ENCODE measurements around the gene ARID3B. TPM values are rescaled to one million over a fixed set of nuclear protein-coding genes. Genes with fewer than 3 reads are reported as not detected.

The ARID3B gene
- total RNA-seq, 1 donor = 2.6 TPM

- no peak overlapping the region for H3K4me3 ChIP-seq (ENCODE audit: low read depth, low read length)
- DNase-seq (ENCODE audit: low read depth) = no peak
- no peak for TF ChIP-seq CTCF (IDR thresholded peaks at IDR 0.05; ENCODE audit: insufficient read depth, low read depth, low read length)
Measured at GRCh38 chr15:74603026-74603788, 62.2 kb downstream of the ARID3B start.

- TF ChIP-seq CTCF (IDR thresholded peaks at IDR 0.05; ENCODE audit: insufficient read depth, low read depth, low read length) = no peak
Measured at GRCh38 chr15:74603789-74604705, 63.0 kb downstream of the ARID3B start.

GRCh38 chr15:74604983-74605794 lies 64.2 kb downstream of the ARID3B start:
- no peak for DNase-seq (ENCODE audit: low read depth)
- H3K4me3 ChIP-seq (ENCODE audit: low read depth, low read length) = no peak overlapping the region
- no peak for TF ChIP-seq CTCF (IDR thresholded peaks at IDR 0.05; ENCODE audit: insufficient read depth, low read depth, low read length)

More at GRCh38 chr15:74603789-74604705, 63.0 kb downstream of the ARID3B start:
- H3K4me3 ChIP-seq (ENCODE audit: low read depth, low read length) = no peak overlapping the region
- no peak for DNase-seq (ENCODE audit: low read depth)

GRCh38 chr15:74605795-74606150 lies 64.8 kb downstream of the ARID3B start:
- no peak for TF ChIP-seq CTCF (IDR thresholded peaks at IDR 0.05; ENCODE audit: insufficient read depth, low read depth, low read length)
- no peak overlapping the region for H3K4me3 ChIP-seq (ENCODE audit: low read depth, low read length)

GRCh38 chr15:74608786-74609185 lies 67.8 kb downstream of the ARID3B start:
- TF ChIP-seq CTCF (IDR thresholded peaks at IDR 0.05; ENCODE audit: insufficient read depth, low read depth, low read length) = no peak
- no peak for DNase-seq (ENCODE audit: low read depth)
- H3K4me3 ChIP-seq (ENCODE audit: low read depth, low read length) = no peak overlapping the region

More at GRCh38 chr15:74605795-74606150, 64.8 kb downstream of the ARID3B start:
- no peak for DNase-seq (ENCODE audit: low read depth)

GRCh38 chr15:74609938-74610301 lies 68.9 kb downstream of the ARID3B start:
- TF ChIP-seq CTCF (IDR thresholded peaks at IDR 0.05; ENCODE audit: insufficient read depth, low read depth, low read length) = no peak
- H3K4me3 ChIP-seq (ENCODE audit: low read depth, low read length) = no peak overlapping the region
- no peak for DNase-seq (ENCODE audit: low read depth)
